ENCODE results near the gene MAP2.

DNA sequence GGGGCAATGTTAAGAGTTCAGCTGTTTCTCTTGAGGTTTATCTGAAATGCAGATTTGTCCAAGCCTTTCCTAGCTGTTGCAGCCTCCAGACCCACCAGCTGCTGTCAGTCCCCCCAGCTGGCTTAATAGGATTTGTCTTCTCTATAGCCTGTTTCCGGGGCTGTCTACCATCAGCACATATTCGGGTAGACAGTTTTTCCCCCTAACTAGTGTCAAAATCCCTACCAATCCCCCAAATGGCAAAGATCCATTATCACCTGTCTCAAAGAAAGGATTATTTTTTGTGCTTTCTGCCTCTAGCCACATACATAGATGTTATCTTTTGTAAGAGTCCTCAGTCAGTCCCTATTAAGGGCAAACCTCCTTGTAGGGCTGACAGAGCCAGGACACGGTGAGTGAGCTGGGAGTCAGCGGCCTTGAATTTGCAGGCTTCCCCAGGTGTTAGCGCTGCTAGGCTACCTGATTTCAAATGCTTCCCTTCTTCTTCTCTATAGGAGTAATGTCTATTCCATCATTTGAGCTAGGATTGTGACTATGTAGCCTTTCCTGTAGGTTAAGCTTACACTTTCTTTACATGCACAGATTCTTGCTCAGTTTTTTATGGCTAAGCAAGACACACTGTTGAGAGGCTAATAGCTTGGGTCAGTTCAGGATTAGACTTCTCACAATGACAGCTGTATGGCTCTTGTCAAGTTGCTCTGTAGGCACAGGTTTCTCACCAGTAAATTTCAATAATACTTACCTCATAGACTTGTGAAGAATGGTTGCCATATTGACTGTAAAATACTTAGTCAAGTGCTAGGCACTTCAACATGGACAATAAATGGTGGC is 176.7 kb downstream of the MAP2 start:
- TF ChIP-seq, protein P1, sequence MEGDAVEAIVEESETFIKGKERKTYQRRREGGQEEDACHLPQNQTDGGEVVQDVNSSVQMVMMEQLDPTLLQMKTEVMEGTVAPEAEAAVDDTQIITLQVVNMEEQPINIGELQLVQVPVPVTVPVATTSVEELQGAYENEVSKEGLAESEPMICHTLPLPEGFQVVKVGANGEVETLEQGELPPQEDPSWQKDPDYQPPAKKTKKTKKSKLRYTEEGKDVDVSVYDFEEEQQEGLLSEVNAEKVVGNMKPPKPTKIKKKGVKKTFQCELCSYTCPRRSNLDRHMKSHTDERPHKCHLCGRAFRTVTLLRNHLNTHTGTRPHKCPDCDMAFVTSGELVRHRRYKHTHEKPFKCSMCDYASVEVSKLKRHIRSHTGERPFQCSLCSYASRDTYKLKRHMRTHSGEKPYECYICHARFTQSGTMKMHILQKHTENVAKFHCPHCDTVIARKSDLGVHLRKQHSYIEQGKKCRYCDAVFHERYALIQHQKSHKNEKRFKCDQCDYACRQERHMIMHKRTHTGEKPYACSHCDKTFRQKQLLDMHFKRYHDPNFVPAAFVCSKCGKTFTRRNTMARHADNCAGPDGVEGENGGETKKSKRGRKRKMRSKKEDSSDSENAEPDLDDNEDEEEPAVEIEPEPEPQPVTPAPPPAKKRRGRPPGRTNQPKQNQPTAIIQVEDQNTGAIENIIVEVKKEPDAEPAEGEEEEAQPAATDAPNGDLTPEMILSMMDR (IDR thresholded peaks at IDR 0.05), result no peak
- TF ChIP-seq POLR2A (IDR thresholded peaks at IDR 0.05), result no peak
